Astrocyte of the cerebellum (primary cell): ENCODE measurements around the gene CYBB.

Source experiments
- DNase-seq: peaks from one replicate; pipeline ENCODE4 v3.0.0-alpha.2; 2011; ENCODE audit warnings: low read depth
- H3K4me3 ChIP-seq: 2 replicates; pipeline ENCODE4 v1.5.1; 2011; ENCODE audit warnings: mild to moderate bottlenecking, low read depth, low read length, moderate library complexity
- in situ Hi-C: cut with HindIII; loops from 2 replicates; pipeline ENCODE4 v1.10.0; 2017; ENCODE audit warnings: low sequenced_read_pairs
- TF ChIP-seq, protein P1 (sequence below): IDR thresholded peaks from 2 replicates; pipeline ENCODE4 v1.5.1; 2012; ENCODE audit warnings: low read length, low read depth, moderate library complexity, mild to moderate bottlenecking; ENCODE audit errors: missing control alignments

CYBB gene

DNA sequence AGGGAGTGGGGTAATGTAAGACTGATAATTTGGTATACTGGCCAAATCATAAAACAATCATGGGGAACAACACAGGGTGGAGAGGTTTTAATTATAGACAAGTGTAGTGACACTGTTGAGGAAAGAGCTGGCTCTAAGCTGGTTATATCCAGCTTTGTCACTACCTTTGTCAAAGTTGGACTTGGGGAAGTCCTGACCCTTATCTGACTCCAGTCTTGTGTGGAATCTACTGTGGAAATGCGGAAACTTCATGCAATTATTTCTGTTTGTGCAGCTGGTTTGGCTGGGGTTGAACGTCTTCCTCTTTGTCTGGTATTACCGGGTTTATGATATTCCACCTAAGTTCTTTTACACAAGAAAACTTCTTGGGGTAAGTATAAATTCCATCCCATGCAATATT, 2.0 kb downstream of the CYBB start:
- DNase-seq = no peak
- H3K4me3 ChIP-seq = no peak overlapping the region
- TF ChIP-seq, protein P1, sequence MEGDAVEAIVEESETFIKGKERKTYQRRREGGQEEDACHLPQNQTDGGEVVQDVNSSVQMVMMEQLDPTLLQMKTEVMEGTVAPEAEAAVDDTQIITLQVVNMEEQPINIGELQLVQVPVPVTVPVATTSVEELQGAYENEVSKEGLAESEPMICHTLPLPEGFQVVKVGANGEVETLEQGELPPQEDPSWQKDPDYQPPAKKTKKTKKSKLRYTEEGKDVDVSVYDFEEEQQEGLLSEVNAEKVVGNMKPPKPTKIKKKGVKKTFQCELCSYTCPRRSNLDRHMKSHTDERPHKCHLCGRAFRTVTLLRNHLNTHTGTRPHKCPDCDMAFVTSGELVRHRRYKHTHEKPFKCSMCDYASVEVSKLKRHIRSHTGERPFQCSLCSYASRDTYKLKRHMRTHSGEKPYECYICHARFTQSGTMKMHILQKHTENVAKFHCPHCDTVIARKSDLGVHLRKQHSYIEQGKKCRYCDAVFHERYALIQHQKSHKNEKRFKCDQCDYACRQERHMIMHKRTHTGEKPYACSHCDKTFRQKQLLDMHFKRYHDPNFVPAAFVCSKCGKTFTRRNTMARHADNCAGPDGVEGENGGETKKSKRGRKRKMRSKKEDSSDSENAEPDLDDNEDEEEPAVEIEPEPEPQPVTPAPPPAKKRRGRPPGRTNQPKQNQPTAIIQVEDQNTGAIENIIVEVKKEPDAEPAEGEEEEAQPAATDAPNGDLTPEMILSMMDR = no peak
- in situ Hi-C loops = no loop called here

DNA sequence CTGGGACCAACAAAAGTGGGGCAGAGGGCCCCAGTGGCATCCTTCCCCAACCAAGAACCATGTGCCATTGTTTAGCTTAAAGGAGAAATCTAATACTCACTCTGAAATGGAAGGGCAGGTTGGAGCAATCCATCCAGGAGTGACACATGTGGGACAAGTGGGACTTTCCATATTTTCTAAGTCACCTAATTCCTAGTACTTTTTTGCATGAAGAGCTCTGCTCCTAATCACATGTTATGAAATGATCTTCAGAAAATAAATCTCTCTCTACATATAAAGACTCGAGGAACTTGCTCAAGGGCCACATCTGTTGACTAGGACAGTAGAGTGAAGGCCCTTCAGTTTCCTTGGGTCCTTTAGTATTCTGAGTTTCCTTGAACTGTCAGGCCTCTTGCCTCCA, 2.5 kb downstream of the CYBB start:
- no peak overlapping the region for H3K4me3 ChIP-seq
- DNase-seq = no peak
- in situ Hi-C loops = no loop called here
- TF ChIP-seq, protein P1 = no peak

DNA sequence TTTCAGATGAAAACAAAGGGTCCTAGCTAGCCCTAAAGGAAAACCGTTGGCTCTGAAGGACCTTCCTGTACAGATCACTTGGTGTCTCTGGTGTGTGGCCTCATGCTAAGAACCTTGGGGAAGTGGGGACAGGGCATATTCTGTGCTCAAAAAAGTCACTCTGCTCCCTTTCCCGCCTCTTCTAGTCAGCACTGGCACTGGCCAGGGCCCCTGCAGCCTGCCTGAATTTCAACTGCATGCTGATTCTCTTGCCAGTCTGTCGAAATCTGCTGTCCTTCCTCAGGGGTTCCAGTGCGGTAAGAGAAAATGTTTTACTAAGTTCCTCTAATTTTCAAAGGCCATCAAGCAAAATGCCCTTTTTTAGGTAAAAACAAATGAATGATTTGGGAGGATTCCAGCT, 3.4 kb downstream of the CYBB start:
- TF ChIP-seq, protein P1 = no peak
- in situ Hi-C loops = no loop called here
- no peak overlapping the region for H3K4me3 ChIP-seq
- no peak for DNase-seq

DNA sequence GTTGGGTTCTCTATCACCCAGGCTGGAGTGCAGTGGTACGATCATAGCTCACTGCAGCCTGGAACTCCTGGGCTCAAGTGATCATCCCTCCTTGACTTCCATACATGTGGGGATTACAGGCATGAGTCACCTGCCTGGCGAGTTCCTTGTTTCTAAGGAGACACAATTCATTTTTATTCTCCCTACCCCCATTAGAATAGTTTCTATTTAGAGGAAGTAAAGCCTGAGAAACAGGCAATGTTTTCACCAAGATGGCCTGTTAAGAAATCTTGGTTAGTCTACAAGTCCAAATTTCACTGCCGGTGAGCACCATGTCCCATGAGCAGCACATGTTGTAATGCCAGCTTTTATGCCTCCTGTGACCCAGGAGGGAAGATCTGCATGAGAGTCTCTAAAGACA, 5.7 kb downstream of the CYBB start:
- in situ Hi-C loops = no loop called here
- DNase-seq = no peak
- TF ChIP-seq, protein P1 = no peak
- H3K4me3 ChIP-seq = no peak overlapping the region

DNA sequence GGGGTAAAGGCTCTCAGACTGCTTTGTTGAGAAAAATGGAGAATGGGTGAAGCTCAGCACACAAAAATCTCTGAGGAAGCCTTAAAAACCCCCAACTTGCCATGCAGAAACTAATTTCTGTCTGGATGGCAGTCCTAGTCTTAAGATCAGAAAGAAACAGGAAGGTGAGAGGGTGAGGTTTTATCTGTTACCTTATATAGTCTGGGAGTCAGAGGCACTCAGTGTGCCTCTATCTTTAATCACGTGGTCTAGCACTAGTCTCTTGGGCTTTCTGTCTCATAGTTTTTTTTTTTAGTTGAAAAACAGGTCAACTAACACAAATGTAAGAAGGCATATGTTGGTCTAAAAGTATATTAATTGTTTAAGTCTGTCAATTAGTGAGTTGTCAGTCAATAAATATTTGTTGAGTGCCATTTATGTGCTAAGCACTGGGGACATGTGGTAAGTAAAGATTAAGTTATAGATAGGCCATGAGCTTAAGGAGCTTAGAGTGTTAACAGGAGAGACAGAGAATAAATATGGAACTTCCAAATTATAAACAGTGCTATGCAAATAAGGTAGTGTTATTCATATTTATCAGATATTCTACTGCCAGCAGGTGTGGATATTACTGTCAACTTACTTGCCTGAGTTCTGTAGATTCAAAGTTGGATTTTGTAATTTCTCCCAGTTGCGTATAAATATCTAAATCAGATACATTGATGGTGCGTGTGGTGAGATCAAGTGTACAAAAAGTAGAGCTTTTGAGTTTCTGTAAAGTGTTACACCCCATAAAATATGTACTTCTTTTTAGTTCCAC, 7.0 kb downstream of the CYBB start:
- TF ChIP-seq, protein P1 = no peak
- DNase-seq = no peak
- no peak overlapping the region for H3K4me3 ChIP-seq
- in situ Hi-C loops = no loop called here

DNA sequence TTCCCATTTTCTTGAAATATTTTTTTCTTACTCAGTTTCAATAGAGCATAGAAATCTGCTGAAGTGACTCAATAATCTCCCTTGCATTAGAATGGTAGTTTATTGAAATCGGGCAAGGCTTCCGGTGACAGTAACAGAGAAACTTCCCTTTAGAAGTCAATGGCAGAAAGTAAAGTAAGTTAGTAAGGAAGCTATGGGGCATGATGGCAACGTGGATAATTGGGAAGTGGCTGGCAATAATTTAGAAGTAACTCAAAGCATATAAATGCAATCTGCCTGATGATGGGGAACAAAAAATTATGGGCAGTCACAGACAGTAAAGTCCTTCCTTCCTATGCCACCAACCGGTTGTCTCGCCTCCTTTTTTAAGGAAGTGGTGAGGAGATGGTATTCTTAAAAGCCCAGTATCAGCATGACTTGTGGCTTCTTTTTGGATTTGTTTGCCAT, 7.6 kb downstream of the CYBB start:
- no peak overlapping the region for H3K4me3 ChIP-seq
- no peak for DNase-seq
- TF ChIP-seq, protein P1 = no peak
- in situ Hi-C loops = no loop called here
